HEK293T (cell line): ENCODE data around the gene SLC39A13.

Source experiments
- CTCF ChIA-PET: fragments of 350-600 bp; formaldehyde crosslinking; extraction: SDS; loops from one replicate; lab custom pipeline; 2021; ENCODE audit warnings: antibody characterized with exemption, inconsistent platforms; lab: Yijun Ruan, JAX
- POLR2A ChIA-PET: fragments of 350-600 bp; formaldehyde crosslinking; extraction: SDS; loops from one replicate; lab custom pipeline; 2020; ENCODE audit warnings: antibody characterized with exemption, inconsistent platforms; lab: Yijun Ruan, JAX
- DNase-seq: peaks from one replicate; pipeline ENCODE4 v3.0.0; 2012; ENCODE audit warnings: mixed read lengths; ENCODE audit errors: extremely low spot score
- ARNT ChIP-seq: fragments of 450-650 bp; IDR thresholded peaks from 2 replicates; pipeline ENCODE4 v1.6.1; 2017; ENCODE audit warnings: mild to moderate bottlenecking
- BHLHE40 ChIP-seq: fragments of 450-650 bp; IDR thresholded peaks from 2 replicates; pipeline ENCODE4 v1.6.1; 2016; ENCODE audit warnings: mild to moderate bottlenecking, moderate library complexity, borderline replicate concordance
- CTBP1 ChIP-seq: fragments of 450-650 bp; IDR thresholded peaks from 2 replicates; pipeline ENCODE4 v1.6.1; 2016; ENCODE audit warnings: borderline replicate concordance
- ELF4 ChIP-seq: fragments of 450-650 bp; IDR thresholded peaks from 2 replicates; pipeline ENCODE4 v1.6.1; 2017; ENCODE audit warnings: antibody characterized with exemption
- FOXA1 ChIP-seq: fragments of 450-650 bp; IDR thresholded peaks from 2 replicates; pipeline ENCODE4 v1.6.1; 2016; ENCODE audit warnings: mild to moderate bottlenecking
- FOXK2 ChIP-seq: fragments of 450-650 bp; IDR thresholded peaks from 2 replicates; pipeline ENCODE4 v1.6.1; 2016; ENCODE audit warnings: mild to moderate bottlenecking
- FOXM1 ChIP-seq: fragments of 450-650 bp; IDR thresholded peaks from 2 replicates; pipeline ENCODE4 v1.6.1; 2017; ENCODE audit warnings: mild to moderate bottlenecking, borderline replicate concordance
- HDGF ChIP-seq: fragments of 450-650 bp; IDR thresholded peaks from 2 replicates; pipeline ENCODE4 v1.6.1; 2017; ENCODE audit warnings: antibody characterized with exemption, borderline replicate concordance
- L3MBTL2 ChIP-seq: fragments of 450-650 bp; conservative IDR thresholded peaks from 2 replicates; pipeline ENCODE4 v1.6.1; 2016; ENCODE audit warnings: mild to moderate bottlenecking
- LEF1 ChIP-seq: fragments of 450-650 bp; IDR thresholded peaks from 2 replicates; pipeline ENCODE4 v1.6.1; 2017; ENCODE audit warnings: mild to moderate bottlenecking, borderline replicate concordance
- NFRKB ChIP-seq: fragments of 450-650 bp; IDR thresholded peaks from 2 replicates; pipeline ENCODE4 v1.6.1; 2016; ENCODE audit warnings: mild to moderate bottlenecking, moderate library complexity
- SP1 ChIP-seq: fragments of 450-650 bp; IDR thresholded peaks from 2 replicates; pipeline ENCODE4 v1.6.1; 2017
- SUZ12 ChIP-seq: fragments of 450-650 bp; IDR thresholded peaks from 2 replicates; pipeline ENCODE4 v1.6.1; 2016; ENCODE audit warnings: mild to moderate bottlenecking
- TARDBP ChIP-seq: fragments of 450-650 bp; IDR thresholded peaks from 2 replicates; pipeline ENCODE4 v1.6.1; 2016
- ZNF384 ChIP-seq: fragments of 450-650 bp; IDR thresholded peaks from 2 replicates; pipeline ENCODE4 v1.6.1; 2016
- TF ChIP-seq, protein P1 (sequence below): fragments of 450-650 bp; IDR thresholded peaks from 2 replicates; pipeline ENCODE4 v1.6.1; 2016

Gene SLC39A13

GRCh38 chr11:47378010-47378835 lies 30.2 kb upstream of the SLC39A13 start, which contains the start of gene SPI1:
SPI1 (minus strand) TSS chr11:47378547; CDS start chr11:47378353, 194 bp downstream.
- TF ChIP-seq HDGF, result no peak
- no peak for TF ChIP-seq CTBP1
- TF ChIP-seq, protein P1, sequence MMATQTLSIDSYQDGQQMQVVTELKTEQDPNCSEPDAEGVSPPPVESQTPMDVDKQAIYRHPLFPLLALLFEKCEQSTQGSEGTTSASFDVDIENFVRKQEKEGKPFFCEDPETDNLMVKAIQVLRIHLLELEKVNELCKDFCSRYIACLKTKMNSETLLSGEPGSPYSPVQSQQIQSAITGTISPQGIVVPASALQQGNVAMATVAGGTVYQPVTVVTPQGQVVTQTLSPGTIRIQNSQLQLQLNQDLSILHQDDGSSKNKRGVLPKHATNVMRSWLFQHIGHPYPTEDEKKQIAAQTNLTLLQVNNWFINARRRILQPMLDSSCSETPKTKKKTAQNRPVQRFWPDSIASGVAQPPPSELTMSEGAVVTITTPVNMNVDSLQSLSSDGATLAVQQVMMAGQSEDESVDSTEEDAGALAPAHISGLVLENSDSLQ, result no peak
- no peak for TF ChIP-seq FOXK2
- CTCF ChIA-PET, result no interaction called here
- POLR2A ChIA-PET, result interaction anchor here (1.8 kb wide), 1 partner anchor 29 kb away, joined by 3 read pairs; no protein-coding TSS in a partner anchor
- DNase-seq, result no peak

DNA sequence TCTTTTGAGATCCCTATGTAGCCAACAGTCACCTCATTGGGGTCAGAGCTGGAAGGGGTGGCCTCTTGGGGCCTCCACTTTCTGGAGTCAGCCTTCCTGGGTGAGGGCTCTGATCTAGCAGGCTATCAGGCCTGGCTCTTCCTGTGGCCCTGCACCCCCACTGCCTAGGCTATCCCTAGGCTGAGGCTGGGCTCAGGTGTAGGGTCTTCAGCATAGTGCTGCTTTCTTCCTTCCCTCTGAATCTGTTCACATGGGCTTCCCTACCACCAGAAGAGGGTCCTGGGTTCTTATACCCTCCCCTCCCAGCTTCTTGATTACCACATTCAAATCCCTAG lies 29.6 kb upstream of the SLC39A13 start:
- ChIA-PET CTCF (no interaction called here), POLR2A (interaction anchor here (1.8 kb wide), 1 partner anchor 29 kb away, joined by 3 read pairs; no protein-coding TSS in a partner anchor)
- TF ChIP-seq FOXK2 (no peak), NFRKB (no peak), TARDBP (no peak), LEF1 (no peak), ARNT (no peak)

DNA sequence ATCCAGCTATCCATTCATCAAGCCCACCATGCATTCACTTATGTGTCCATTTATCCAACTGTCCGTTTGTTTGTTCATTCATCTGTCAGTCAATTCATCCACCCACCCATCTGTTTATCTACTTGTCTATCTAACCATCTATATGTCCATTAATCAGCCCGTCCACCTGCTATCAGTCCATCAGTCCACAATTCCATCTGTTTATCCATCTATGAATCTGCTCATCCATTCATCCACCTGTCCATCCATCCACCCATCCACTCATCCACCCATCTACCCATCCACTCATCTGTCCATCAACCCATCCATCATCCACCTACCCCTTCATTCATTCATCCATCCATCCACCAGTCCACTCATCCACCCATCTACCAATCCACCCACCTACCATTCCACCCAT lies 29.1 kb upstream of the SLC39A13 start:
- CTCF ChIA-PET, result no interaction called here
- TF ChIP-seq FOXA1 (no peak), ARNT (no peak), FOXK2 (no peak), NFRKB (no peak), LEF1 (no peak), SP1 (no peak), BHLHE40 (no peak), TARDBP (no peak), SUZ12 (no peak), FOXM1 (no peak), CTBP1 (no peak), ZNF384 (no peak), HDGF (no peak), ELF4 (no peak), L3MBTL2 (no peak)
- TF ChIP-seq, protein P1, result no peak
- POLR2A ChIA-PET, result interaction anchor here (1.8 kb wide), 1 partner anchor 28 kb away, joined by 3 read pairs; no protein-coding TSS in a partner anchor
- no peak for DNase-seq

More for the DNA sequence above, 29.6 kb upstream of the SLC39A13 start:
- no peak for DNase-seq

- TF ChIP-seq ELF4 (no peak), FOXK2 (no peak), NFRKB (no peak), SUZ12 (no peak), SP1 (no peak), FOXM1 (no peak), TARDBP (no peak), BHLHE40 (no peak), ZNF384 (no peak), L3MBTL2 (no peak), LEF1 (no peak), CTBP1 (no peak), ARNT (no peak), FOXA1 (no peak), HDGF (no peak)
- TF ChIP-seq, protein P1, result no peak
- ChIA-PET CTCF (no interaction called here), POLR2A (interaction anchor here (1.8 kb wide), 1 partner anchor 27 kb away, joined by 3 read pairs; no protein-coding TSS in a partner anchor)
- no peak for DNase-seq
These were observed 28.3 kb upstream of the SLC39A13 start for GRCh38 chr11:47380078-47380477.

DNA sequence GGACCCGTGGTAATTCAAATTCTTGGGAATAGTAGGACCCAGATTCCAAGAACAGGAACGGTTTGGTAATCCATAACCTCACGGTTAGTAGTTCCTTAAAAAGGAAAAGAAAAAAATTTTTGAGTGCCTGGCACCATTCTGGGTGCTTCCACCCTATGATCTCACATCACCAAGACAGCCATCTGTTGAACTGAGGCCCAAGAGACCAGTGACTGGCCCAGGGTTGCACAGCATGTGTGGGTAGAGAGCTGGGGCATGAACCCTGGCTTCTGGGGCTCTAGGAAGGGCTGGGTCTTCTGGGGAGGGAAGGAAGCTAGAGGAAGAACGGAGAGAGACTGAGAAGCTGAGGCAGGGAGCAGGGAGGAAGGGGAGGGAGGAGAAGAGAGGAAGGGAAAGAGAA lies 25.3 kb upstream of the SLC39A13 start:
- POLR2A ChIA-PET, result interaction anchor here (1.0 kb wide), 1 partner anchor 27 kb away, joined by 3 read pairs; no protein-coding TSS in a partner anchor
- TF ChIP-seq BHLHE40, result no peak
- no peak for TF ChIP-seq CTBP1
- TF ChIP-seq HDGF, result no peak
- no peak for TF ChIP-seq ZNF384
- no peak for TF ChIP-seq FOXK2
- TF ChIP-seq FOXM1, result no peak
- TF ChIP-seq L3MBTL2, result no peak
- TF ChIP-seq, protein P1, result no peak
- TF ChIP-seq LEF1, result no peak
- TF ChIP-seq NFRKB, result no peak
- TF ChIP-seq FOXA1, result no peak
- no peak for TF ChIP-seq SP1
- no peak for TF ChIP-seq SUZ12
- no peak for TF ChIP-seq ARNT
- no peak for TF ChIP-seq TARDBP
- TF ChIP-seq ELF4, result no peak
- no peak for DNase-seq
- CTCF ChIA-PET, result interaction anchor here (0.9 kb wide), 1 partner anchor 9 kb away, joined by 4 read pairs; no protein-coding TSS in a partner anchor
